Neuronal stem cell (in vitro differentiated cells): Measurements from ENCODE around the gene DUSP2.

Experiments
- DNase-seq: peaks from one replicate; pipeline ENCODE4 v3.0.0-alpha.2; 2013; ENCODE audit warnings: low spot score
- H2AFZ ChIP-seq: one replicate; pipeline ENCODE4 v1.6.1; 2013; ENCODE audit warnings: mild to moderate bottlenecking, low read length, inconsistent platforms
- H2AK5ac ChIP-seq: 2 replicates; pipeline ENCODE4 v1.6.1; 2013; ENCODE audit warnings: low read depth, mild to moderate bottlenecking, inconsistent platforms, low read length, moderate library complexity, mixed read lengths
- H2BK120ac ChIP-seq: 2 replicates; pipeline ENCODE4 v1.6.1; 2013; ENCODE audit warnings: low read depth, mild to moderate bottlenecking, inconsistent platforms, low read length, moderate library complexity, mixed read lengths
- H2BK12ac ChIP-seq: one replicate; pipeline ENCODE4 v1.6.1; 2013; ENCODE audit warnings: low read length, inconsistent platforms
- H2BK15ac ChIP-seq: 2 replicates; pipeline ENCODE4 v1.6.1; 2013; ENCODE audit warnings: mild to moderate bottlenecking, low read length, inconsistent platforms, mixed read lengths
- H2BK5ac ChIP-seq: one replicate; pipeline ENCODE4 v1.6.1; 2013; ENCODE audit warnings: inconsistent platforms, mild to moderate bottlenecking, low read length, moderate library complexity
- H3K14ac ChIP-seq: one replicate; pipeline ENCODE4 v1.6.1; 2013; ENCODE audit warnings: low read length, inconsistent platforms
- H3K18ac ChIP-seq: 2 replicates; pipeline ENCODE4 v1.6.1; 2013; ENCODE audit warnings: low read length, inconsistent platforms
- H3K23ac ChIP-seq: 2 replicates; pipeline ENCODE4 v1.6.1; 2013; ENCODE audit warnings: low read depth, mild to moderate bottlenecking, mixed read lengths, low read length, inconsistent platforms; ENCODE audit not compliant: poor library complexity
- H3K27ac ChIP-seq: replicated peaks from 3 replicates; pipeline ENCODE4 v1.5.1; 2013; ENCODE audit warnings: low read length, inconsistent platforms
- H3K27me3 ChIP-seq, 3 experiments: 2 replicates each; pipeline ENCODE4 v1.6.1; 2013; ENCODE audit warnings: low read length in 3 of 3, mild to moderate bottlenecking in 2 of 3, inconsistent platforms in 1 of 3, low read depth in 1 of 3, mixed read lengths in 1 of 3, moderate library complexity in 1 of 3; ENCODE audit not compliant: control insufficient read depth in 3 of 3, insufficient read depth in 3 of 3
- H3K36me3 ChIP-seq, 2 donors: replicated peaks in 1 of 2; 2 replicates each; pipeline ENCODE4 v1.6.1; 2013; ENCODE audit warnings: low read length in 2 of 2; ENCODE audit not compliant: control insufficient read depth in 2 of 2, insufficient read depth in 2 of 2
- H3K4ac ChIP-seq: 2 replicates; pipeline ENCODE4 v1.6.1; 2013; ENCODE audit warnings: inconsistent platforms, mild to moderate bottlenecking, low read length, moderate library complexity
- H3K4me1 ChIP-seq, 2 donors: 1 replicate in 1 of 2; 2 replicates in 1 of 2; pipeline ENCODE4 v1.6.1; 2013; ENCODE audit warnings: low read length in 2 of 2, low read depth in 1 of 2; ENCODE audit not compliant: control insufficient read depth in 2 of 2, insufficient read depth in 1 of 2
- H3K4me2 ChIP-seq: one replicate; pipeline ENCODE4 v1.6.1; 2013; ENCODE audit warnings: mild to moderate bottlenecking, low read length, inconsistent platforms; ENCODE audit not compliant: insufficient read depth, poor library complexity, severe bottlenecking
- H3K4me3 ChIP-seq, 2 donors: 2 replicates each; pipeline ENCODE4 v1.5.1; 2013; ENCODE audit warnings: low read length in 2 of 2, mild to moderate bottlenecking in 2 of 2, inconsistent platforms in 1 of 2, moderate library complexity in 1 of 2
- H3K79me1 ChIP-seq: one replicate; pipeline ENCODE4 v1.6.1; 2013; ENCODE audit warnings: low read depth, mild to moderate bottlenecking, inconsistent platforms, low read length, moderate library complexity
- H3K9ac ChIP-seq: one replicate; pipeline ENCODE4 v1.6.1; 2013; ENCODE audit warnings: mild to moderate bottlenecking, low read depth, low read length, inconsistent platforms; ENCODE audit not compliant: poor library complexity
- H3K9me3 ChIP-seq, 2 donors: replicated peaks in 1 of 2; 2 replicates each; pipeline versions ENCODE3 to v1.6.1; 2013; ENCODE audit warnings: low read length in 2 of 2, mild to moderate bottlenecking in 2 of 2, inconsistent platforms in 1 of 2, low read depth in 1 of 2, mixed read lengths in 1 of 2, moderate library complexity in 1 of 2; ENCODE audit not compliant: control insufficient read depth in 2 of 2, insufficient read depth in 1 of 2
- H4K8ac ChIP-seq: one replicate; pipeline ENCODE4 v1.6.1; 2013; ENCODE audit warnings: low read depth, mild to moderate bottlenecking, inconsistent platforms, low read length, moderate library complexity
- H4K91ac ChIP-seq: one replicate; pipeline ENCODE4 v1.6.1; 2013; ENCODE audit warnings: low read length, low read depth, mild to moderate bottlenecking, inconsistent platforms; ENCODE audit not compliant: poor library complexity
- WGBS, 2 donors: extraction: QIAGEN DNeasy Blood & Tissue Kit; methylation state at CpG; one replicate each; pipeline ENCODE4 v1.1.7; 2013; ENCODE audit warnings: missing lambda C conversion rate in 2 of 2, mixed read lengths in 1 of 2; ENCODE audit not compliant: insufficient read length in 2 of 2, insufficient replicate concordance in 1 of 2; ENCODE audit errors: extremely low coverage in 2 of 2; 5-methylcytosine and 5-hydroxymethylcytosine counted together

Gene DUSP2

DNA sequence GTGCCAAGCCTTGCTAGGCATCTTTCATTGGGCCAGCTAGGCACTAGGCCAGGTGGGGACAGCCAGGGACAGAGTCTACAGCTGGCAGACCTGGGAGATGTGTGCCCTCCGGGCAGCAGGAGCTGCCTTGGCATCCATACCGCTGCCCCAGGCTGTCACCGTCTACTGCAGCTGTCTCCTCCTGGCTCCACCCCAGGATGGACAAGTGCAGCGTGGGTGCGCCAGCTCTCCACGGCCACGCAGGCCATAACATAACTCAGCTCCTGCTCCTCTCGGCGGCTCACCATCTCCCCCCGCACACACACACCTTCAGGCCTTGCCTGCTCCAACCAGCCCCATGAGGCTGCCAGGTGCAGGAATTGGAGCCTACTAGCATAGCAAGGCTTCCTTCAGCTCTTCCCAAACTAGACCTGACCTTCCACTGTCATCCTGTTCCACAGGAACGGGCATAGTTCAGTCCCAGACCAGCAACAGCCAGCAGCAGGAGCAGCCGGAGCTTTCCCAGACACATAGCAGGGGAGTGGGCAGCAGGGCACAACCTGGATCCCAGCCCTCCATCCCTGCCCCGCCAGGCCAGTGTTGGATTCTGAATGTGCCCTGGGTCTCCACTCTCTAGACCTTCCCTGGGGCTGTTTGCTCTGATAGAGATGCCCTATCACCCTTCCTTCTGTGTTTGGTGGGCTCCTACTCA, 26.4 kb downstream of the DUSP2 start:
- H3K79me1 ChIP-seq = peaks cover 7% of the 10 kb centered on the region
- H2BK15ac ChIP-seq = peak overlapping the region; percentile 69
- H2BK5ac ChIP-seq = no peak overlapping the region
- no peak overlapping the region for H2AFZ ChIP-seq
- peaks cover 2 to 96% (median 17%) of the 10 kb centered on the region in 3 experiments for H3K27me3 ChIP-seq
- no peak overlapping the region for H4K8ac ChIP-seq
- no peak overlapping the region for H4K91ac ChIP-seq
- no peak overlapping the region for H3K23ac ChIP-seq
- H2BK12ac ChIP-seq = peak overlapping the region; percentile 64
- H3K9ac ChIP-seq = no peak overlapping the region
- H3K9me3 ChIP-seq = peaks cover 11 to 14% of the 10 kb centered on the region in 2 donors
- H3K4me1 ChIP-seq = peaks cover 6 to 11% of the 10 kb centered on the region in 2 donors
- WGBS, 2 donors = no CpG with 5 or more reads among the region's 13 CpGs
- H3K18ac ChIP-seq = no peak overlapping the region
- no peak overlapping the region for H3K14ac ChIP-seq
- H3K27ac ChIP-seq = no peak overlapping the region
- H3K36me3 ChIP-seq = no peaks in the 10 kb centered on the region
- no peak overlapping the region for H3K4me2 ChIP-seq
- no peak for DNase-seq
- no peak overlapping the region for H3K4me3 ChIP-seq
- peak overlapping the region; percentile 30 for H2AK5ac ChIP-seq
- no peak overlapping the region for H3K4ac ChIP-seq
- H2BK120ac ChIP-seq = no peak overlapping the region

DNA sequence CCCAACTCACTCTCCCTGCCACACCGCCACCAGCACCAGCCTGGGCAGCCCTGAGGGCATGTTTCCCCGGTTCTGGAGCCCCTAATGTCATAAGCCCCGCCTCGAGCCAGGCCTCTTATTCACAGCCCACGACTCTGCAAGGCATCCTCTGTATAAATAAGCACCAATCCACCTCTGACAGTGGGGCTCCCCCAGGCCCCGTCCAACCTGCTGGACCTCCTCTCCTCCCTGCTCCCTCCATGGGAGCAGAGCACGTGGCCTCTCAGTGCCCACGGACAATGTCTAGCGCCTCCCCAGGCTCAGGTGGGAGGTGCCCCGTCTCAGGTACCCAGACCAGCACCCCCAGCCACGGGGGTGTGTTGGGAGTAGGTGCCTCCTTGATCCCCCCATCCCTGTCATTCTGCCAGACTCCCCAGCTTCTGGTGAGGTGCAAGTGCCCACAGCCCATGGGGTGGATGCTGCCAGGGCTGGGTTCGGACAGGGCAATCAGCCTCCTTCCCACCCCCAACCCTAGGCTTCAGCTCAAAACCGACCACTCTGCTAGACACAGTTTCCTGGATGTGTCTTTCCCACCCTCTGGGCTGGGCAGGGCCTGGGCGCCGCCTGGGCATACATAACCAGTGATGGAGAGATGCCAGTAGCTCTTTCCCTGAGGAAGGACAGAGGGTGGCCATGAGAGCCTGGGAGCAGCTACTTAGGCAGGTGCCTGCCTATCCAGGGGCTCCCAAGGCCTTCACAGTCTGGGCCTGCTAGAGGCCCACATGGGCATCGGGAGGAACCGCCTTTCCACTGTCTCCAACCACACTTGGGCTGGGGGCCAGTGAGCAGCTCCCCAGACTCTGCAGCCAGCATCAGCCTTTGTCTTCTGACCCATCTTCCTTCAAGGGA, 27.3 kb downstream of the DUSP2 start:
- no peak overlapping the region for H3K27ac ChIP-seq
- no peak overlapping the region for H3K4me2 ChIP-seq
- peak overlapping the region; percentile 64 for H2BK12ac ChIP-seq
- peak overlapping the region; percentile 30 for H2AK5ac ChIP-seq
- no peak overlapping the region for H3K4me3 ChIP-seq
- H3K18ac ChIP-seq = peak overlapping the region; percentile 42
- H3K23ac ChIP-seq = no peak overlapping the region
- no peak overlapping the region for H4K8ac ChIP-seq
- H3K79me1 ChIP-seq = peaks cover 7% of the 10 kb centered on the region
- peak overlapping the region; percentile 89 for H2AFZ ChIP-seq
- H4K91ac ChIP-seq = no peak overlapping the region
- no peak overlapping the region for H2BK120ac ChIP-seq
- no peak overlapping the region for H3K4ac ChIP-seq
- peak overlapping the region; percentile 13 for H3K14ac ChIP-seq
- peaks cover 11 to 14% of the 10 kb centered on the region in 2 donors for H3K9me3 ChIP-seq
- WGBS, 2 donors = no CpG with 5 or more reads among the region's 17 CpGs
- H3K27me3 ChIP-seq = peaks cover 2 to 95% (median 17%) of the 10 kb centered on the region in 3 experiments
- H3K4me1 ChIP-seq = peaks cover 6 to 11% of the 10 kb centered on the region in 2 donors
- no peaks in the 10 kb centered on the region for H3K36me3 ChIP-seq
- no peak overlapping the region for H3K9ac ChIP-seq
- no peak for DNase-seq
- peak overlapping the region; percentile 69 for H2BK15ac ChIP-seq
- peak overlapping the region; percentile 69 for H2BK5ac ChIP-seq

DNA sequence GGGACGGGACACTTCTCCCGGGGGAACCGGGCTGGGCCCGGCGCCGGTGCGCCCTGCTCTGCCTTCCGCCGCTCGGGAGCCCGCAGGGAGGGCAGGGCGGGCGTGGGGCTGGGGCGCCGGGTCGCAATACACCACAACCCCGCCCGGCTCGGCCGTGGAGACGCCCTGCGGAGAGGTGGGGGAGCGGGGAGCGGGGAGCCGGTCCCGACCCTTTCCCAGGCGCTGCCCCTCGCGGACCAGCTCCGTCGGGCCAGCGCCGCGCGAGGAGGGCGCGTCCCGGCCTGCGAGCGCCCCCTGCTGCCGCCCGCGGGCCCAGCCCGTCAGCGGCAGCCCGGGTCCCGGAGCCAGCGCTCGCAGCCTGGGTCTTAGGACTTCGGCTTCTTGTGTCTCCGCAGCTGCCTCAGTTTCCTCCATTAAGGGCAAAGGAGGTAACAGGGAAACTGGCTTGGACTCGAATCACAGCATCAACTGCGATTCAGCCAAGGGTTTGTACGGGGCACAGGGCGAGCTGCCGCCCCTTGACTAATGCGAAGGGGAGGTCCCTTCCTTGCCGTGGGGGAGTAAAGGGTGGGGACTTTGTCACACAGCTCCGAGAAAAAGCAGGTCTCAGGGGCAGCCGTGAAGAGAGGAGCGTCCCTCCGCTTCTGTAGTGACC, 28.2 kb downstream of the DUSP2 start:
- H4K91ac ChIP-seq = no peak overlapping the region
- peak overlapping the region; percentile 31 to 80 for H3K4me3 ChIP-seq
- H3K4me2 ChIP-seq = peak overlapping the region; percentile 79

More for the DNA sequence above, 28.2 kb downstream of the DUSP2 start:
- no peak overlapping the region for H3K4ac ChIP-seq
- H3K23ac ChIP-seq = peak overlapping the region; percentile 68
- H2AK5ac ChIP-seq = peak overlapping the region; percentile 56
- peak overlapping the region; percentile 60 for H3K14ac ChIP-seq
- H3K4me1 ChIP-seq = peaks cover 6 to 8% of the 10 kb centered on the region in 2 donors
- WGBS, 2 donors = no CpG with 5 or more reads among the region's 62 CpGs
- no peak overlapping the region for H2BK120ac ChIP-seq
- peaks cover 11 to 14% of the 10 kb centered on the region in 2 donors for H3K9me3 ChIP-seq
- peaks cover 7% of the 10 kb centered on the region for H3K79me1 ChIP-seq
- no peak overlapping the region for H2BK5ac ChIP-seq
- peaks cover 2 to 88% (median 17%) of the 10 kb centered on the region in 3 experiments for H3K27me3 ChIP-seq
- H2AFZ ChIP-seq = peak overlapping the region; percentile 89
- no peak overlapping the region for H4K8ac ChIP-seq
- H3K9ac ChIP-seq = peak overlapping the region; percentile 35
- H2BK12ac ChIP-seq = no peak overlapping the region
- peak overlapping the region; percentile 87 for H2BK15ac ChIP-seq
- DNase-seq = peak; percentile 64
- no peaks in the 10 kb centered on the region for H3K36me3 ChIP-seq
- H3K18ac ChIP-seq = peak overlapping the region; percentile 89
- no peak overlapping the region for H3K27ac ChIP-seq
